Vagina (tissue), 2 donors: ENCODE measurements around the gene USF3. TPM values are rescaled to one million over a fixed set of nuclear protein-coding genes. Genes with fewer than 3 reads are reported as not detected.

Experiments used
- DNase-seq, 2 donors: peaks; one replicate each; pipeline ENCODE4 v3.0.0-alpha.2; 2017; ENCODE audit errors: extremely low spot score in 2 of 2
- H3K27ac ChIP-seq: fragments of 200-600 bp; sonication (generic); one replicate; pipeline ENCODE4 v1.5.1; 2019
- H3K27me3 ChIP-seq: fragments of 200-600 bp; sonication (generic); one replicate; pipeline ENCODE4 v1.5.1; 2019
- H3K36me3 ChIP-seq, 2 donors: fragments of 200-600 bp; sonication (generic); one replicate each; pipeline ENCODE4 v1.5.1; 2017 to 2019
- H3K4me1 ChIP-seq: fragments of 200-600 bp; sonication (generic); one replicate; pipeline ENCODE4 v1.5.1; 2019
- H3K4me3 ChIP-seq, 2 donors: fragments of 200-600 bp; sonication (generic); 1 replicate in 1 of 2; 2 replicates in 1 of 2; pipeline ENCODE4 v1.5.1; 2016 to 2019
- H3K9me3 ChIP-seq: fragments of 200-600 bp; sonication (generic); one replicate; pipeline ENCODE4 v1.5.1; 2019
- CTCF ChIP-seq, 3 experiments: fragments of 450-650 bp in 2 of 3; fragments of 200-600 bp in 1 of 3; sonication (generic) in 1 of 3; IDR thresholded peaks; one replicate each; pipeline ENCODE4 v1.5.1; 2017 to 2019; ENCODE audit warnings: antibody characterized with exemption in 3 of 3, mild to moderate bottlenecking in 2 of 3, moderate library complexity in 2 of 3
- POLR2A ChIP-seq, 2 donors: fragments of 450-650 bp; IDR thresholded peaks; one replicate each; pipeline ENCODE4 v1.6.1; 2017; ENCODE audit warnings: antibody characterized with exemption in 2 of 2, mild to moderate bottlenecking in 2 of 2, moderate library complexity in 2 of 2
- POLR2AphosphoS5 ChIP-seq, 2 donors: sonication (generic); formaldehyde crosslinking; IDR thresholded peaks; one replicate each; pipeline ENCODE4 v1.9.0; 2017; ENCODE audit warnings: antibody characterized with exemption in 2 of 2, mild to moderate bottlenecking in 2 of 2, low read depth in 1 of 2; ENCODE audit not compliant: insufficient read depth in 1 of 2
- intact Hi-C: fragments of 100-400 bp; cut with DNase I; formaldehyde crosslinking; loops from one replicate; pipeline ENCODE4 v1.15.1; 2023
- total RNA-seq: library from RNA; depleted of rRNA; stranded (reverse); fragments of >200 nt; gene quantifications from one replicate; pipeline ENCODE4 v1.2.3, GENCODE V29; 2016

Gene USF3
- total RNA-seq, 1 donor from 2014 or later = 19.2 TPM

- H3K27ac ChIP-seq = no peak overlapping the region
- TF ChIP-seq CTCF (IDR thresholded peaks at IDR 0.05) (no peak), POLR2AphosphoS5 (IDR thresholded peaks at IDR 0.05; ENCODE audit: insufficient read depth in 1 of 2, low read depth in 1 of 2) (no peak), POLR2A (IDR thresholded peaks at IDR 0.05) (no peak)
- intact Hi-C loops = no loop called here
Observed at GRCh38 chr3:113654310-113654709, 42.1 kb downstream of the USF3 start.

DNA sequence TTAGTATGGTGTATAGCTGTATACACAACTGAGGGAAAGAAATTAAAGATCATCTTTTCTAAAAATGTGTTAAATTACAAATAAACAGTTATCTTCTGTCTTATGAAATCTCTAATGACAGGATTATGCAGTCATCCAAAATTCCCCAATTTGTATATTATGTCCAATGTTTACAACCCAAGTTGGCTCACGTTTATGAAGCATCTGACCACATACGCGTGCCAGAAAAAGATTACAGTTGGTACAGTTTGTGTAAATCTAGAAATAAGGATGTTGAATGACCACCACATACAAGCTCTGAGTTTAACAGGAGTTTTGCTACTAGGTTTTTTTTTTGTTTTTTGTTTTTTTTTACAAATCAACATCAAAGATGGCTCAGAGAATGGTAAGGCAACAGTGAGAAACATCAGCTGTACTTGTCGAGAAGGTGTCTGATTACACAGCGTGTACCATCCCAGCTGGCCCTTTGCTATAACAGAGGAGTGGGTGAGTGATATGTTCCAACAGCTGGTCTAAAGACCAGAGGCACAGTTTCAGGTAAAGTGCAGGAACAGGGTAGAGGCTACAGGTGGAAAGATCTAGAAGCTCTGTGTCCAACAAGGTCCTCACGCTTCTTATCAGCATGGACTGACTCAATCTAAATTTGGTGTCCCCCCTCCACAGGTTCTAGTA, 47.1 kb downstream of the USF3 start:
- Histone ChIP-seq H3K27ac (no peak overlapping the region), H3K9me3 (peaks cover 3% of the 10 kb centered on the region), H3K4me3 (no peak overlapping the region), H3K4me1 (no peaks in the 10 kb centered on the region), H3K27me3 (no peaks in the 10 kb centered on the region), H3K36me3 (no peaks in the 10 kb centered on the region)
- TF ChIP-seq POLR2AphosphoS5 (IDR thresholded peaks at IDR 0.05; ENCODE audit: insufficient read depth in 1 of 2, low read depth in 1 of 2) = no peak
- no peak for TF ChIP-seq CTCF (IDR thresholded peaks at IDR 0.05)
- TF ChIP-seq POLR2A (IDR thresholded peaks at IDR 0.05) = no peak
- intact Hi-C loops = no loop called here
- DNase-seq = no peak

More at GRCh38 chr3:113654310-113654709, 42.1 kb downstream of the USF3 start:
- no peaks in the 10 kb centered on the region for H3K4me1 ChIP-seq
- no peaks in the 10 kb centered on the region for H3K9me3 ChIP-seq
- no peaks in the 10 kb centered on the region for H3K36me3 ChIP-seq
- DNase-seq = no peak
- no peaks in the 10 kb centered on the region for H3K27me3 ChIP-seq
- H3K4me3 ChIP-seq = no peak overlapping the region

GRCh38 chr3:113648524-113648923, 47.9 kb downstream of the USF3 start:
- H3K36me3 ChIP-seq = no peaks in the 10 kb centered on the region
- no peak for DNase-seq
- H3K27me3 ChIP-seq = no peaks in the 10 kb centered on the region
- intact Hi-C loops = no loop called here
- H3K4me1 ChIP-seq = no peaks in the 10 kb centered on the region
- H3K9me3 ChIP-seq = peaks cover 3% of the 10 kb centered on the region
- H3K27ac ChIP-seq = no peak overlapping the region
- no peak for TF ChIP-seq POLR2A (IDR thresholded peaks at IDR 0.05)
- TF ChIP-seq CTCF (IDR thresholded peaks at IDR 0.05) = no peak
- no peak for TF ChIP-seq POLR2AphosphoS5 (IDR thresholded peaks at IDR 0.05; ENCODE audit: insufficient read depth in 1 of 2, low read depth in 1 of 2)
- H3K4me3 ChIP-seq = no peak overlapping the region

DNA sequence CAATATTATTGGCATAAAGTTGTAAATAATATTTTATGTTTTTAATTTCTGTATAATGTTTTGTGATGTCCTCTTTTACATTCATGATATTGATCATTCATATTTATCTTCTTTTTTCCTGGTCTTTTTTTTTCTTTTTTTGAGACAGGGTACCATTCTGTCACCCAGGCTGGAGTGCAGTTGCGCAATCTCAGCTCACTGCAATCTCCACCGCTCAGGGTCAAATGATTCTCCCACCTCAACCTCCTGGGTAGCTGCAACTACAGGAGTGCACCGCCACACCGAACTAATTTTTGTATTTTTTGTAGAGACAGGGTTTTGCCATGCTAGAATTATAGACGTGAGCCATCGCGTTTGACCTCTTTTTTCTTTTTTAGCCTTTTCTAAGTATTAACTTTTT, 52.9 kb downstream of the USF3 start:
- Histone ChIP-seq H3K9me3 (peaks cover 3% of the 10 kb centered on the region), H3K4me3 (no peak overlapping the region), H3K36me3 (no peaks in the 10 kb centered on the region), H3K27me3 (no peaks in the 10 kb centered on the region), H3K4me1 (no peaks in the 10 kb centered on the region), H3K27ac (no peak overlapping the region)
- TF ChIP-seq POLR2AphosphoS5 (IDR thresholded peaks at IDR 0.05; ENCODE audit: insufficient read depth in 1 of 2, low read depth in 1 of 2) (no peak), POLR2A (IDR thresholded peaks at IDR 0.05) (no peak), CTCF (IDR thresholded peaks at IDR 0.05) (no peak)
- no peak for DNase-seq
- intact Hi-C loops = no loop called here

DNA sequence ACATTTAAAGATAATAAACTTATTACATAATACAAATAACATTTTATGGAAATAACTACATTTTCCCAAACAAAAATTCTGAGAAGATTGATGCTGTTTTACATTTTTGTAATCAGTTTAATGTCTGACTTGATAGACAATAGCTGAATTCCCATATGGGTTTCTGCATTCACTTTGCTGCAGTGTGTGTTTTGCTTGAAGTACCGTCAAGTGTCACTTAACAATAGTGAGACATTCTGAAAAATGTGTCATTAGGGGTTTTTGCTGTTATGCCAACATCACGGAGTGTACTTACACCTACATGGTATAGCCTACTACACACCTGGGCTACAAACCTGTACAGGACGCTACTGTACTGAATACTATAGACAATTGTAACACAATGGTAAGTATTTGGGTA, 57.5 kb downstream of the USF3 start:
- Histone ChIP-seq H3K9me3 (no peaks in the 10 kb centered on the region), H3K4me3 (no peak overlapping the region), H3K36me3 (no peaks in the 10 kb centered on the region), H3K4me1 (no peaks in the 10 kb centered on the region), H3K27ac (no peak overlapping the region), H3K27me3 (no peaks in the 10 kb centered on the region)
- DNase-seq = no peak
- TF ChIP-seq POLR2AphosphoS5 (IDR thresholded peaks at IDR 0.05; ENCODE audit: insufficient read depth in 1 of 2, low read depth in 1 of 2) (no peak), POLR2A (IDR thresholded peaks at IDR 0.05) (no peak), CTCF (IDR thresholded peaks at IDR 0.05) (no peak)
- intact Hi-C loops = no loop called here
